HG03521 (cell line): ENCODE data around the gene WWC1.

Experiments used
- ATAC-seq: cut with Tn5 transposase; IDR thresholded peaks from one replicate; pipeline ENCODE4 v1.9.1; 2021; ENCODE audit warnings: mild to moderate bottlenecking, moderate library complexity; ENCODE audit not compliant: unreplicated experiment

The WWC1 gene

GRCh38 chr5:168404365-168404764 is 112.9 kb downstream of the WWC1 start:
- no peak for ATAC-seq

- ATAC-seq, result no peak
Observed at GRCh38 chr5:168407211-168407610, 115.8 kb downstream of the WWC1 start.

- ATAC-seq, result no peak
Observed at GRCh38 chr5:168408561-168409305, 117.3 kb downstream of the WWC1 start.

- ATAC-seq, result no peak
Observed at GRCh38 chr5:168409591-168410458, 118.4 kb downstream of the WWC1 start.

- no peak for ATAC-seq
Observed at GRCh38 chr5:168411871-168412270, 120.4 kb downstream of the WWC1 start.

GRCh38 chr5:168413062-168413461 is 121.6 kb downstream of the WWC1 start:
- no peak for ATAC-seq

- ATAC-seq, result no peak
Observed at GRCh38 chr5:168413596-168413995, 122.2 kb downstream of the WWC1 start.

GRCh38 chr5:168415401-168415800 is 124.0 kb downstream of the WWC1 start:
- no peak for ATAC-seq

- ATAC-seq, result no peak
Observed at GRCh38 chr5:168415971-168416370, 124.5 kb downstream of the WWC1 start.

GRCh38 chr5:168417731-168418429 is 126.4 kb downstream of the WWC1 start:
- no peak for ATAC-seq

GRCh38 chr5:168420461-168420860 is 129.0 kb downstream of the WWC1 start:
- ATAC-seq, result no peak

- no peak for ATAC-seq
Observed at GRCh38 chr5:168422431-168422830, 131.0 kb downstream of the WWC1 start.

GRCh38 chr5:168423478-168423877 is 132.0 kb downstream of the WWC1 start:
- no peak for ATAC-seq

- ATAC-seq, result no peak
Observed at GRCh38 chr5:168423971-168424370, 132.5 kb downstream of the WWC1 start.

- no peak for ATAC-seq
Observed at GRCh38 chr5:168424594-168425323, 133.3 kb downstream of the WWC1 start.

- ATAC-seq, result no peak
Observed at GRCh38 chr5:168426007-168426863, 134.8 kb downstream of the WWC1 start.

GRCh38 chr5:168426864-168427172 is 135.4 kb downstream of the WWC1 start:
- ATAC-seq, result no peak

- no peak for ATAC-seq
Observed at GRCh38 chr5:168427224-168427623, 135.8 kb downstream of the WWC1 start.

- ATAC-seq, result no peak
Observed at GRCh38 chr5:168428552-168428951, 137.1 kb downstream of the WWC1 start.

- no peak for ATAC-seq
Observed at GRCh38 chr5:168430296-168430695, 138.9 kb downstream of the WWC1 start.
